HG02870 (cell line): ENCODE results near the gene NNAT.
"Not testable (repeated sequence)": the region's sequence is repeated elsewhere in the genome, so short reads cannot be mapped to it uniquely, and the experiment has no call there.

Experiments used
- ATAC-seq: cut with Tn5 transposase; IDR thresholded peaks from one replicate; pipeline ENCODE4 v1.9.1; 2021; ENCODE audit warnings: mild to moderate bottlenecking, moderate library complexity; ENCODE audit not compliant: unreplicated experiment

The NNAT gene

GRCh38 chr20:37538003-37538402 is 17.0 kb downstream of the NNAT start:
- ATAC-seq, result no peak

- no peak for ATAC-seq
Observed at GRCh38 chr20:37539424-37539823, 18.4 kb downstream of the NNAT start.

- no peak for ATAC-seq
Observed at GRCh38 chr20:37540001-37540400, 19.0 kb downstream of the NNAT start.

GRCh38 chr20:37540838-37541237 is 19.8 kb downstream of the NNAT start:
- not testable (repeated sequence) for ATAC-seq

GRCh38 chr20:37541326-37541725 is 20.3 kb downstream of the NNAT start:
- ATAC-seq, result no peak

- no peak for ATAC-seq
Observed at GRCh38 chr20:37542281-37542680, 21.2 kb downstream of the NNAT start.

GRCh38 chr20:37543828-37544227 is 22.8 kb downstream of the NNAT start:
- no peak for ATAC-seq

- no peak for ATAC-seq
Observed at GRCh38 chr20:37544386-37544785, 23.3 kb downstream of the NNAT start.

- ATAC-seq, result no peak
Observed at GRCh38 chr20:37545516-37545915, 24.5 kb downstream of the NNAT start.

- no peak for ATAC-seq
Observed at GRCh38 chr20:37547912-37548311, 26.9 kb downstream of the NNAT start.

GRCh38 chr20:37550101-37550920 is 29.3 kb downstream of the NNAT start:
- ATAC-seq, result not testable (repeated sequence)

GRCh38 chr20:37551660-37552059 is 30.6 kb downstream of the NNAT start:
- ATAC-seq, result not testable (repeated sequence)

GRCh38 chr20:37552415-37552814 is 31.4 kb downstream of the NNAT start:
- ATAC-seq, result no peak

- not testable (repeated sequence) for ATAC-seq
Observed at GRCh38 chr20:37554721-37555298, 33.8 kb downstream of the NNAT start.

- ATAC-seq, result no peak
Observed at GRCh38 chr20:37556538-37556937, 35.5 kb downstream of the NNAT start.

- ATAC-seq, result no peak
Observed at GRCh38 chr20:37558306-37558705, 37.3 kb downstream of the NNAT start.

- no peak for ATAC-seq
Observed at GRCh38 chr20:37558779-37559178, 37.7 kb downstream of the NNAT start.

- ATAC-seq, result no peak
Observed at GRCh38 chr20:37559312-37560027, 38.4 kb downstream of the NNAT start.

- no peak for ATAC-seq
Observed at GRCh38 chr20:37560629-37561028, 39.6 kb downstream of the NNAT start.

GRCh38 chr20:37562695-37563480 is 41.8 kb downstream of the NNAT start:
- ATAC-seq, result no peak

- ATAC-seq, result no peak
Observed at GRCh38 chr20:37564016-37564387, 43.0 kb downstream of the NNAT start.
